Thyroid gland (tissue), 4 donors: ENCODE data around the gene ZNF550. TPM values are rescaled to one million over a fixed set of nuclear protein-coding genes. Genes with fewer than 3 reads are reported as not detected.

Experiments
- DNase-seq, 2 donors: peaks; one replicate each; pipeline ENCODE4 v3.0.0-alpha.2; 2019
- H3K27ac ChIP-seq, 3 donors: fragments of 200-600 bp; sonication (generic); 1 replicate in 2 of 3; 2 replicates in 1 of 3; pipeline ENCODE4 v1.5.1; 2016 to 2019; ENCODE audit warnings: mild to moderate bottlenecking in 1 of 3, moderate library complexity in 1 of 3
- H3K27me3 ChIP-seq: fragments of 200-600 bp; sonication (generic); one replicate; pipeline ENCODE4 v1.5.1; 2019
- H3K36me3 ChIP-seq, 2 donors: fragments of 200-600 bp; sonication (generic); one replicate each; pipeline ENCODE4 v1.5.1; 2016 to 2019
- H3K4me1 ChIP-seq, 2 donors: fragments of 200-600 bp; sonication (generic); one replicate each; pipeline ENCODE4 v1.5.1; 2017 to 2019
- H3K4me3 ChIP-seq, 3 donors: fragments of 200-600 bp; sonication (generic); replicated peaks in 1 of 3; 1 replicate in 2 of 3; 2 replicates in 1 of 3; pipeline ENCODE4 v1.5.1; 2016; ENCODE audit warnings: mild to moderate bottlenecking in 1 of 3
- H3K9me3 ChIP-seq: fragments of 200-600 bp; sonication (generic); one replicate; pipeline ENCODE4 v1.5.1; 2017
- CTCF ChIP-seq, 6 experiments: fragments of 200-600 bp in 3 of 6; fragments of 450-650 bp in 3 of 6; sonication (generic) in 3 of 6; IDR thresholded peaks; one replicate each; pipeline ENCODE4 v1.5.1; 2016 to 2019; ENCODE audit warnings: antibody characterized with exemption in 6 of 6, mild to moderate bottlenecking in 2 of 6, inconsistent platforms in 1 of 6, moderate library complexity in 1 of 6
- POLR2A ChIP-seq, 2 donors: fragments of 450-650 bp; IDR thresholded peaks; one replicate each; pipeline ENCODE4 v1.6.1; 2017; ENCODE audit warnings: antibody characterized with exemption in 2 of 2, mild to moderate bottlenecking in 2 of 2, moderate library complexity in 1 of 2
- WGBS, 2 donors: methylation state at CpG; one replicate each; pipeline ENCODE4 v1.1.5; 2017; 5-methylcytosine and 5-hydroxymethylcytosine counted together
- intact Hi-C: fragments of 100-400 bp; cut with DNase I; formaldehyde crosslinking; loops from one replicate; pipeline ENCODE4 v1.15.1; 2023
- total RNA-seq, 4 donors: library from RNA; depleted of rRNA; stranded (reverse); fragments of >200 nt; gene quantifications; one replicate each; pipeline ENCODE4 v1.2.3, GENCODE V29; 2016

ZNF550 gene
- total RNA-seq, 4 donors from 2014 or later: 7.1 to 13.5 (median 8.7) TPM

- H3K9me3 ChIP-seq: no peaks in the 10 kb centered on the region
Observed at GRCh38 chr19:57559008-57559403, 657 bp downstream of the ZNF550 start.

GRCh38 chr19:57558525-57558924 is 1.1 kb downstream of the ZNF550 start:
- no peak for DNase-seq

More at GRCh38 chr19:57559008-57559403, 657 bp downstream of the ZNF550 start:
- H3K27ac ChIP-seq: peak overlapping the region in 1 of 3 donors; percentile 19
- no peak for TF ChIP-seq POLR2A (IDR thresholded peaks at IDR 0.05)
- no peak for TF ChIP-seq CTCF (IDR thresholded peaks at IDR 0.05)
- no peaks in the 10 kb centered on the region for H3K27me3 ChIP-seq
- intact Hi-C loops: no loop called here
- peak overlapping the region; percentile 19 to 87 (median 81) for H3K4me3 ChIP-seq
- peaks cover 22% of the 10 kb centered on the region in 2 donors for H3K36me3 ChIP-seq
- peak; percentile 22 to 34 for DNase-seq
- 1 to 2% methylated on average over 20 to 22 of the region's 22 CpGs for WGBS, 2 donors
- H3K4me1 ChIP-seq: peaks cover 9 to 11% of the 10 kb centered on the region in 2 donors

GRCh38 chr19:57557659-57558058 is 2.0 kb downstream of the ZNF550 start:
- 67 to 82% methylated on average over 5 of the region's 5 CpGs for WGBS, 2 donors
- Histone ChIP-seq H3K4me1 (peaks cover 9 to 11% of the 10 kb centered on the region in 2 donors), H3K27me3 (no peaks in the 10 kb centered on the region), H3K36me3 (peaks cover 28 to 30% of the 10 kb centered on the region in 2 donors), H3K27ac (no peak overlapping the region), H3K4me3 (no peak overlapping the region), H3K9me3 (no peaks in the 10 kb centered on the region)
- TF ChIP-seq CTCF (IDR thresholded peaks at IDR 0.05) (no peak), POLR2A (IDR thresholded peaks at IDR 0.05) (no peak)
- no peak for DNase-seq
- intact Hi-C loops: no loop called here

More at GRCh38 chr19:57558525-57558924, 1.1 kb downstream of the ZNF550 start:
- H3K4me1 ChIP-seq: peaks cover 9 to 11% of the 10 kb centered on the region in 2 donors
- H3K4me3 ChIP-seq: peak overlapping the region in 2 of 3 donors; percentile 19 to 81
- H3K9me3 ChIP-seq: no peaks in the 10 kb centered on the region
- TF ChIP-seq POLR2A (IDR thresholded peaks at IDR 0.05) (no peak), CTCF (IDR thresholded peaks at IDR 0.05) (no peak)
- H3K27ac ChIP-seq: no peak overlapping the region
- no peaks in the 10 kb centered on the region for H3K27me3 ChIP-seq
- intact Hi-C loops: no loop called here
- peaks cover 26 to 27% of the 10 kb centered on the region in 2 donors for H3K36me3 ChIP-seq
- 26 to 27% methylated on average over 6 of the region's 6 CpGs for WGBS, 2 donors

GRCh38 chr19:57552432-57552831 is 7.2 kb downstream of the ZNF550 start:
- WGBS, 2 donors: 97% methylated on average over 2 of the region's 2 CpGs
- no peaks in the 10 kb centered on the region for H3K27me3 ChIP-seq
- intact Hi-C loops: no loop called here
- TF ChIP-seq POLR2A (IDR thresholded peaks at IDR 0.05) (no peak), CTCF (IDR thresholded peaks at IDR 0.05) (no peak)
- no peaks in the 10 kb centered on the region for H3K4me1 ChIP-seq
- no peak overlapping the region for H3K4me3 ChIP-seq
- H3K9me3 ChIP-seq: no peaks in the 10 kb centered on the region
- no peak for DNase-seq
- peaks cover 75 to 76% of the 10 kb centered on the region in 2 donors for H3K36me3 ChIP-seq
- no peak overlapping the region for H3K27ac ChIP-seq

- DNase-seq: no peak
- Histone ChIP-seq H3K4me3 (no peak overlapping the region), H3K4me1 (no peaks in the 10 kb centered on the region), H3K27me3 (no peaks in the 10 kb centered on the region), H3K9me3 (no peaks in the 10 kb centered on the region), H3K27ac (no peak overlapping the region), H3K36me3 (peaks cover 73 to 77% of the 10 kb centered on the region in 2 donors)
- WGBS, 2 donors: 96% methylated on average over 1 of the region's 1 CpG
- TF ChIP-seq POLR2A (IDR thresholded peaks at IDR 0.05) (no peak), CTCF (IDR thresholded peaks at IDR 0.05) (no peak)
- intact Hi-C loops: no loop called here
Observed at GRCh38 chr19:57546513-57546912, 13.2 kb downstream of the ZNF550 start.
